ENCODE measurements around the gene SLC12A1. TPM values are rescaled to one million over a fixed set of nuclear protein-coding genes. Genes with fewer than 3 reads are reported as not detected.

Gene SLC12A1
- total RNA-seq, 4 donors from 2014 or later: not detected

- no peaks in the 10 kb centered on the region for H3K27me3 ChIP-seq
- no peaks in the 10 kb centered on the region for H3K4me1 ChIP-seq
- no peak for TF ChIP-seq EP300 (IDR thresholded peaks at IDR 0.05; ENCODE audit: low read depth)
- no peak for TF ChIP-seq CTCF (IDR thresholded peaks at IDR 0.05)
- TF ChIP-seq POLR2AphosphoS5 (IDR thresholded peaks at IDR 0.05): no peak
- no peak for TF ChIP-seq POLR2A (IDR thresholded peaks at IDR 0.05)
- intact Hi-C loops (cut with DNase I; ENCODE audit: low total_unique reads): no loop called here
- no peaks in the 10 kb centered on the region for H3K9me3 ChIP-seq
- DNase-seq: no peak
- no peak overlapping the region for H3K4me3 ChIP-seq
- in situ Hi-C loops (cut with MboI; ENCODE audit: low pct_ligation_motif_present in 1 of 4, low pct_unique_long_range_greater_than_20kb in 1 of 4, low sequenced_read_pairs in 3 of 4): no loop called here
- peaks cover 0 to 15% (median 0%) of the 10 kb centered on the region in 4 donors for H3K36me3 ChIP-seq
- H3K27ac ChIP-seq: no peak overlapping the region
Observed at GRCh38 chr15:48345516-48345915, 139.4 kb downstream of the SLC12A1 start.

DNA sequence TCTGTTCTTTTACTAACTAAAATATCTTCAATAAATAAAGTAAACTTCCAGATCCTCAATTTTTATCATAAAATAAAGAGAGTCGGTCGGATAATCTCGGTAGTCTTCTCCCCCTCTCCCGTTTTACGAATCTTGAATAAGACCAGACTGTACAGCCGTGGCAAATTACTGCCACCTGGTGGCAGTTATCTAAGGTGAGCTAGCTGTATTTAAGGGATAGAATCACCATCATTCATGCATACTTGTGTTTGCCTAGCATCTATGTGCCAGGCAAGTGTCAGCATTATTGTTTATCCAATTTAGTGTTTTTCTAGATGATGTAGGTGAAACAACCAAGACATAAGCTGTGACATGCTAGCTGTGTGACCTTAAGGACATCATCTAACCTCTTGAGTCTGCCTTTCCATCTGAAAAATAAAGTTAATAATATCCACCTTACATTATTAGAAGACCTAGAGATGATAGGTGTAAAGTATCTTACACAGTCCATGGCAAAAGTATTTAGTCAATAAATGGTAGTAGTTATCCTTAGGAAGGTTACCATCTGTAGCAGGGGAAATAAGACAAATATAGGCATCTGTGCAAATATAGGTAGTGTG, 146.5 kb downstream of the SLC12A1 start:
- in situ Hi-C loops (cut with MboI; ENCODE audit: low pct_ligation_motif_present in 1 of 4, low pct_unique_long_range_greater_than_20kb in 1 of 4, low sequenced_read_pairs in 3 of 4): loop anchor here in 1 of 4 donors (25.0 kb wide), 1 partner anchor 460 kb away; the partner anchor contains the start of gene CEP152
- Histone ChIP-seq H3K4me1 (peaks cover 0 to 3% (median 1%) of the 10 kb centered on the region in 4 donors), H3K4me3 (no peak overlapping the region), H3K27me3 (no peaks in the 10 kb centered on the region), H3K9me3 (no peaks in the 10 kb centered on the region), H3K27ac (no peak overlapping the region), H3K36me3 (no peaks in the 10 kb centered on the region)
- peak; percentile 44 for DNase-seq
- intact Hi-C loops (cut with DNase I; ENCODE audit: low total_unique reads): no loop called here
- TF ChIP-seq POLR2AphosphoS5 (IDR thresholded peaks at IDR 0.05): no peak
- peak; percentile 65 to 84 (median 74) for TF ChIP-seq CTCF (IDR thresholded peaks at IDR 0.05)
- TF ChIP-seq EP300 (IDR thresholded peaks at IDR 0.05; ENCODE audit: low read depth): no peak
- TF ChIP-seq POLR2A (IDR thresholded peaks at IDR 0.05): no peak
- WGBS, 2 donors (ENCODE audit: low coverage in 1 of 2): 4% methylated on average over 5 to 6 of the region's 6 CpGs

Small RNA genes lying within 50 kb of the gene (small RNA-seq; reads per million reads assigned to genes)
- gene RF00019: 0 reads per million in 4 donors

Other genes with a start within 250 kb of the SLC12A1 start
- not detected for gene SLC24A5, start 85.3 kb upstream of the SLC12A1 start, total RNA-seq
- 100 to 1,000 TPM in 1 of 4 donors, 10 to 100 TPM in 3; 10.4 to 158 (median 27.8) TPM for gene MYEF2, start 28.0 kb upstream of the SLC12A1 start, total RNA-seq
- not detected for gene CTXN2, start 14.6 kb upstream of the SLC12A1 start, total RNA-seq
- gene DUT, start 125.1 kb downstream of the SLC12A1 start, total RNA-seq: 10 to 100 TPM; 19.5 to 63.1 (median 45.3) TPM

Measured in transverse colon (tissue), 4 donors.